Heart left ventricle (tissue), 16 donors: ENCODE data around the gene RYR3. TPM values are rescaled to one million over a fixed set of nuclear protein-coding genes. Genes with fewer than 3 reads are reported as not detected.

Experiments used
- ATAC-seq, 4 donors: fragments of 200-7000 bp; cut with Tn5 transposase; one replicate each; pipeline ENCODE4 v1.9.1; 2020 to 2022; ENCODE audit warnings: moderate library complexity in 4 of 4, mild to moderate bottlenecking in 3 of 4, moderate number of reproducible peaks in 1 of 4
- DNase-seq, 5 donors: peaks; one replicate each; pipeline ENCODE4 v3.0.0-alpha.2; 2020
- H3K27ac ChIP-seq, 12 donors: fragments of 200-600 bp; sonication (generic) in 4 of 12; one replicate each; pipeline versions ENCODE4 v1.5.0 to v1.8.0; 2016 to 2022; ENCODE audit warnings: mild to moderate bottlenecking in 2 of 12
- H3K27me3 ChIP-seq, 9 donors: fragments of 200-600 bp; sonication (generic) in 2 of 9; one replicate each; pipeline versions ENCODE4 v1.5.1 to v1.8.0; 2016 to 2022; ENCODE audit warnings: mild to moderate bottlenecking in 3 of 9
- H3K36me3 ChIP-seq, 9 donors: fragments of 200-600 bp; sonication (generic) in 2 of 9; one replicate each; pipeline versions ENCODE4 v1.5.0 to v1.8.0; 2018 to 2022; ENCODE audit warnings: mild to moderate bottlenecking in 2 of 9
- H3K4me1 ChIP-seq, 12 donors: fragments of 200-600 bp; sonication (generic) in 4 of 12; one replicate each; pipeline versions ENCODE4 v1.5.0 to v1.8.0; 2016 to 2022; ENCODE audit warnings: mild to moderate bottlenecking in 3 of 12
- H3K4me3 ChIP-seq, 12 donors: fragments of 200-600 bp; sonication (generic) in 4 of 12; one replicate each; pipeline versions ENCODE4 v1.5.0 to v1.8.0; 2017 to 2022; ENCODE audit warnings: mild to moderate bottlenecking in 9 of 12, moderate library complexity in 4 of 12
- H3K9me3 ChIP-seq, 12 donors: fragments of 200-600 bp; sonication (generic) in 4 of 12; one replicate each; pipeline versions ENCODE4 v1.5.0 to v1.8.0; 2016 to 2022; ENCODE audit warnings: mild to moderate bottlenecking in 1 of 12
- CTCF ChIP-seq, 12 donors: fragments of 200-600 bp; sonication (generic) in 4 of 12; IDR thresholded peaks; one replicate each; pipeline versions ENCODE4 v1.5.0 to v1.8.0; 2018 to 2022; ENCODE audit warnings: antibody characterized with exemption in 12 of 12, mild to moderate bottlenecking in 5 of 12
- POLR2A ChIP-seq, 2 donors: fragments of 450-650 bp; IDR thresholded peaks; one replicate each; pipeline ENCODE4 v1.6.1; 2017; ENCODE audit warnings: antibody characterized with exemption in 2 of 2, mild to moderate bottlenecking in 2 of 2, moderate library complexity in 2 of 2
- WGBS, 4 donors: extraction: QIAGEN DNeasy Blood & Tissue Kit in 2 of 4; methylation state at CpG; one replicate each; pipeline versions ENCODE4 v1.1.5 to v1.1.7; 2013 to 2018; 5-methylcytosine and 5-hydroxymethylcytosine counted together
- intact Hi-C, 10 donors: fragments of 100-400 bp; cut with DNase I; formaldehyde crosslinking; loops; one replicate each; pipeline versions ENCODE4 v1.11.1 to v1.14.2; 2022
- polyA plus RNA-seq, 2 donors: library from polyadenylated mRNA; stranded (reverse); fragments of 200-250 nt; gene quantifications; one replicate each; pipeline ENCODE4 v1.2.3, GENCODE V29; 2013
- total RNA-seq, 9 donors: library from RNA; depleted of rRNA in 2 of 9; stranded (reverse); fragments of >200 nt in 2 of 9; fragmentation: NEBNext Ultra II Directional in 3 of 9; extraction: Animal tissue kit (Norgen Biotek cat#: 25700) in 3 of 9; gene quantifications; one replicate each; pipeline versions ENCODE4 v1.1.0 to v1.2.4, GENCODE V29; 2016 to 2023
- donor health status: ischemic (EF 13 %, LVEDD 7.1; RV severe dilation, severe dysfunction).
- donor health status: healthy with polysubstance abuse.
- donor health status: DM: no; HTN: yes; CAD: no.
- donor health status: DM: no; HTN: no; CAD: no.
- donor health status: ischemic (EF 25% LVEDD 6.9; RV normal size, moderate dysfunction).
- donor health status: ischemic (EF 25% LVEDD 5.7; RV mildly dilated, moderate dysfunction).
- donor health status: healthy.
- donor health status: DM: yes; HTN: yes; CAD: no.
- donor health status: ischemic (EF 35%, LVEDD 5.7; RV mildly dilated, moderate dysfunction).
- donor health status: nonischemic (EF 11% LVEDD 7.7; RV severe dilation, severe dysfunction).
- donor health status: DM: yes; HTN: yes; CAD: no.
- donor health status: PGD.
- donor health status: ischemic (EF 29% LVEDD 5.4; RV normal size, mild dysfunction).
- donor health status: nonischemic (EF 23%, LVEDD 6.1; RV moderate dilation, normal function).

RYR3 gene
- total and polyA plus RNA-seq, 11 donors, result 0.01 to 0.35 (median 0.23) TPM; not detected in 2

- 77 to 89% (median 81%) methylated on average over 3 of the region's 3 CpGs for WGBS, 4 donors
- H3K27ac ChIP-seq, result no peak overlapping the region
Measured at GRCh38 chr15:33400941-33401340, 90.2 kb downstream of the RYR3 start.

GRCh38 chr15:33402600-33402999 is 91.8 kb downstream of the RYR3 start:
- no peaks in the 10 kb centered on the region for H3K4me1 ChIP-seq
- ATAC-seq (no peak), DNase-seq (no peak)
- H3K9me3 ChIP-seq, result no peaks in the 10 kb centered on the region
- H3K4me3 ChIP-seq, result no peak overlapping the region
- intact Hi-C loops, result no loop called here
- no peaks in the 10 kb centered on the region for H3K36me3 ChIP-seq
- TF ChIP-seq POLR2A (IDR thresholded peaks at IDR 0.05) (no peak), CTCF (IDR thresholded peaks at IDR 0.05) (no peak)
- no peak overlapping the region for H3K27ac ChIP-seq
- WGBS, 4 donors, result 71 to 81% (median 77%) methylated on average over 2 of the region's 2 CpGs
- H3K27me3 ChIP-seq, result no peaks in the 10 kb centered on the region

More at GRCh38 chr15:33400941-33401340, 90.2 kb downstream of the RYR3 start:
- no peaks in the 10 kb centered on the region for H3K27me3 ChIP-seq
- no peaks in the 10 kb centered on the region for H3K4me1 ChIP-seq
- no peak overlapping the region for H3K4me3 ChIP-seq
- DNase-seq (no peak), ATAC-seq (no peak)
- no peaks in the 10 kb centered on the region for H3K36me3 ChIP-seq
- no peak for TF ChIP-seq POLR2A (IDR thresholded peaks at IDR 0.05)
- TF ChIP-seq CTCF (IDR thresholded peaks at IDR 0.05), result no peak
- H3K9me3 ChIP-seq, result no peaks in the 10 kb centered on the region
- intact Hi-C loops, result no loop called here

- no peak for ATAC-seq
- 89 to 94% (median 92%) methylated on average over 1 of the region's 1 CpG for WGBS, 4 donors
- no peaks in the 10 kb centered on the region for H3K36me3 ChIP-seq
- no peak overlapping the region for H3K27ac ChIP-seq
- intact Hi-C loops, result no loop called here
- no peak for DNase-seq
- no peak overlapping the region for H3K4me3 ChIP-seq
- no peaks in the 10 kb centered on the region for H3K9me3 ChIP-seq
- TF ChIP-seq CTCF (IDR thresholded peaks at IDR 0.05) (no peak), POLR2A (IDR thresholded peaks at IDR 0.05) (no peak)
- H3K4me1 ChIP-seq, result no peaks in the 10 kb centered on the region
- H3K27me3 ChIP-seq, result no peaks in the 10 kb centered on the region
Measured at GRCh38 chr15:33405096-33405495, 94.3 kb downstream of the RYR3 start.

GRCh38 chr15:33411596-33412540 is 101.1 kb downstream of the RYR3 start:
- no peak for ATAC-seq
- 77 to 83% (median 80%) methylated on average over 6 to 7 of the region's 7 CpGs for WGBS, 4 donors

More at GRCh38 chr15:33411596-33412540, 101.1 kb downstream of the RYR3 start:
- Histone ChIP-seq H3K27ac (no peak overlapping the region), H3K4me1 (no peaks in the 10 kb centered on the region), H3K36me3 (no peaks in the 10 kb centered on the region), H3K4me3 (no peak overlapping the region), H3K27me3 (no peaks in the 10 kb centered on the region), H3K9me3 (peaks cover 0 to 2% (median 0%) of the 10 kb centered on the region in 12 donors)
- TF ChIP-seq CTCF (IDR thresholded peaks at IDR 0.05), result no peak
- no peak for TF ChIP-seq POLR2A (IDR thresholded peaks at IDR 0.05)
- DNase-seq, result no peak
- intact Hi-C loops, result no loop called here
